Lower leg skin (tissue), 3 donors: ENCODE data around the gene TMPRSS3.

ENCODE experiments used
- CTCF ChIP-seq, 3 donors: fragments of 450-650 bp; IDR thresholded peaks; one replicate each; pipeline ENCODE4 v1.5.1; 2016; ENCODE audit warnings: antibody characterized with exemption in 3 of 3, mild to moderate bottlenecking in 3 of 3, moderate library complexity in 2 of 3
- POLR2A ChIP-seq, 2 donors: fragments of 450-650 bp; IDR thresholded peaks; one replicate each; pipeline ENCODE4 v1.6.1; 2016 to 2017; ENCODE audit warnings: antibody characterized with exemption in 2 of 2, mild to moderate bottlenecking in 1 of 2, moderate library complexity in 1 of 2

GRCh38 chr21:42397746-42398394 lies 2.0 kb upstream of the TMPRSS3 start:
- TF ChIP-seq CTCF (IDR thresholded peaks at IDR 0.05) (no peak), POLR2A (IDR thresholded peaks at IDR 0.05) (no peak)
